ENCODE results near the gene SLC24A3.

- TF ChIP-seq CTCF (IDR thresholded peaks at IDR 0.05; ENCODE audit: insufficient read depth, low read depth, low read length): no peak
- no peak for TF ChIP-seq EZH2 (IDR thresholded peaks at IDR 0.05; ENCODE audit: insufficient read depth, low read length)
These were observed 524.6 kb downstream of the SLC24A3 start for GRCh38 chr20:19737025-19737424.

All from astrocyte (in vitro differentiated cells and primary cell).